ENCODE measurements around the gene TLNRD1.
A peak's percentile ranks its signal among the peaks of the same experiment; 100 is the strongest.

The TLNRD1 gene

GRCh38 chr15:81001152-81002008, 657 bp downstream of the TLNRD1 start:
- H2BK15ac ChIP-seq (ENCODE audit: low read depth, poor library complexity, severe bottlenecking), result peak overlapping the region; percentile 90
- peak; percentile 73 for DNase-seq
- peak overlapping the region; percentile 72 for H2AFZ ChIP-seq (ENCODE audit: low read depth, low read length)
- H3K27ac ChIP-seq (ENCODE audit: low read length, poor library complexity, severe bottlenecking), result peak overlapping the region; percentile 52
- H2BK5ac ChIP-seq (ENCODE audit: low read depth, low read length, poor library complexity, severe bottlenecking), result peak overlapping the region; percentile 74
- under 1% methylated on average over 57 of the region's 110 CpGs for WGBS
- H3K4me3 ChIP-seq (ENCODE audit: insufficient read depth in 1 of 2, low read depth in 1 of 2, low read length in 2 of 2), result peak overlapping the region; percentile 81 to 83
- peak overlapping the region; percentile 23 to 47 for H2BK12ac ChIP-seq (ENCODE audit: low read length in 2 of 2)
- H3K79me1 ChIP-seq (replicated peaks; ENCODE audit: low read length, poor library complexity, severe bottlenecking), result peaks cover 14% of the 10 kb centered on the region
- H3K4me1 ChIP-seq (ENCODE audit: control insufficient read depth, insufficient read depth, low read depth, low read length), result peaks cover 18% of the 10 kb centered on the region
- H3K4me2 ChIP-seq (ENCODE audit: low read length, poor library complexity, severe bottlenecking), result peak overlapping the region; percentile 93
- peak overlapping the region; percentile 68 for H4K91ac ChIP-seq (ENCODE audit: low read length)
- peaks cover 9 to 23% of the 10 kb centered on the region in 2 experiments for H3K36me3 ChIP-seq (ENCODE audit: control insufficient read depth in 1 of 2, insufficient read depth in 2 of 2, low read depth in 1 of 2, low read length in 2 of 2)
- H3K4ac ChIP-seq (ENCODE audit: low read depth in 1 of 2, low read length in 2 of 2), result peak overlapping the region; percentile 84 to 91
- peak overlapping the region; percentile 98 for H3K9ac ChIP-seq (ENCODE audit: low read length)
- peak overlapping the region; percentile 94 for H3K18ac ChIP-seq (ENCODE audit: low read depth in 1 of 2, low read length in 2 of 2)
- H3K27me3 ChIP-seq (ENCODE audit: control insufficient read depth in 1 of 2, insufficient read depth in 1 of 2, low read length in 2 of 2), result no peaks in the 10 kb centered on the region
- peak overlapping the region; percentile 96 for H4K8ac ChIP-seq (ENCODE audit: low read length)
- H3K23ac ChIP-seq (ENCODE audit: low read length in 2 of 2), result peak overlapping the region; percentile 79
- peak overlapping the region in 1 of 2 experiments; percentile 42 for H3K14ac ChIP-seq (ENCODE audit: low read length in 2 of 2)
- peak overlapping the region; percentile 98 for H2BK120ac ChIP-seq (ENCODE audit: low read depth, low read length)
- no peak overlapping the region for H2AK5ac ChIP-seq (ENCODE audit: low read length, severe bottlenecking)
- H3K9me3 ChIP-seq (ENCODE audit: control insufficient read depth, low read length), result peaks cover 2% of the 10 kb centered on the region

- Histone ChIP-seq H3K36me3 (ENCODE audit: control insufficient read depth in 1 of 2, insufficient read depth in 2 of 2, low read depth in 1 of 2, low read length in 2 of 2) (peaks cover 9 to 23% of the 10 kb centered on the region in 2 experiments), H3K18ac (ENCODE audit: low read depth in 1 of 2, low read length in 2 of 2) (peak overlapping the region; percentile 81 to 94), H3K4me2 (ENCODE audit: low read length, poor library complexity, severe bottlenecking) (peak overlapping the region; percentile 93), H2AFZ (ENCODE audit: low read depth, low read length) (peak overlapping the region; percentile 72), H2BK15ac (ENCODE audit: low read depth, poor library complexity, severe bottlenecking) (no peak overlapping the region), H2BK5ac (ENCODE audit: low read depth, low read length, poor library complexity, severe bottlenecking) (no peak overlapping the region), H2BK12ac (ENCODE audit: low read length in 2 of 2) (no peak overlapping the region), H3K14ac (ENCODE audit: low read length in 2 of 2) (peak overlapping the region in 1 of 2 experiments; percentile 94), H3K27ac (ENCODE audit: low read length, poor library complexity, severe bottlenecking) (no peak overlapping the region), H3K9ac (ENCODE audit: low read length) (peak overlapping the region; percentile 98), H3K27me3 (ENCODE audit: control insufficient read depth in 1 of 2, insufficient read depth in 1 of 2, low read length in 2 of 2) (no peaks in the 10 kb centered on the region), H3K4ac (ENCODE audit: low read depth in 1 of 2, low read length in 2 of 2) (peak overlapping the region; percentile 40 to 90), H2BK120ac (ENCODE audit: low read depth, low read length) (peak overlapping the region; percentile 34), H2AK5ac (ENCODE audit: low read length, severe bottlenecking) (no peak overlapping the region), H4K91ac (ENCODE audit: low read length) (peak overlapping the region; percentile 61), H3K79me1 (replicated peaks; ENCODE audit: low read length, poor library complexity, severe bottlenecking) (peaks cover 18% of the 10 kb centered on the region), H3K23ac (ENCODE audit: low read length in 2 of 2) (peak overlapping the region in 1 of 2 experiments; percentile 99), H4K8ac (ENCODE audit: low read length) (peak overlapping the region; percentile 28), H3K4me1 (ENCODE audit: control insufficient read depth, insufficient read depth, low read depth, low read length) (peaks cover 18% of the 10 kb centered on the region), H3K9me3 (ENCODE audit: control insufficient read depth, low read length) (peaks cover 1% of the 10 kb centered on the region), H3K4me3 (ENCODE audit: insufficient read depth in 1 of 2, low read depth in 1 of 2, low read length in 2 of 2) (peak overlapping the region; percentile 81 to 83)
- WGBS, result 1% methylated on average over 42 of the region's 42 CpGs
- DNase-seq, result no peak
These were observed 1.2 kb downstream of the TLNRD1 start for GRCh38 chr15:81002009-81002330.

- Histone ChIP-seq H3K18ac (ENCODE audit: low read depth in 1 of 2, low read length in 2 of 2) (peak overlapping the region; percentile 81 to 94), H3K9ac (ENCODE audit: low read length) (peak overlapping the region; percentile 98), H2BK15ac (ENCODE audit: low read depth, poor library complexity, severe bottlenecking) (no peak overlapping the region), H3K14ac (ENCODE audit: low read length in 2 of 2) (peak overlapping the region in 1 of 2 experiments; percentile 94), H2BK12ac (ENCODE audit: low read length in 2 of 2) (peak overlapping the region in 1 of 2 experiments; percentile 7), H3K27ac (ENCODE audit: low read length, poor library complexity, severe bottlenecking) (no peak overlapping the region), H3K4me2 (ENCODE audit: low read length, poor library complexity, severe bottlenecking) (peak overlapping the region; percentile 93), H2BK120ac (ENCODE audit: low read depth, low read length) (peak overlapping the region; percentile 34), H2AFZ (ENCODE audit: low read depth, low read length) (peak overlapping the region; percentile 72), H3K79me1 (replicated peaks; ENCODE audit: low read length, poor library complexity, severe bottlenecking) (peaks cover 20% of the 10 kb centered on the region), H3K4ac (ENCODE audit: low read depth in 1 of 2, low read length in 2 of 2) (peak overlapping the region; percentile 40 to 90), H3K36me3 (ENCODE audit: control insufficient read depth in 1 of 2, insufficient read depth in 2 of 2, low read depth in 1 of 2, low read length in 2 of 2) (peaks cover 9 to 23% of the 10 kb centered on the region in 2 experiments), H3K4me3 (ENCODE audit: insufficient read depth in 1 of 2, low read depth in 1 of 2, low read length in 2 of 2) (peak overlapping the region; percentile 81 to 83), H3K23ac (ENCODE audit: low read length in 2 of 2) (peak overlapping the region in 1 of 2 experiments; percentile 99), H2AK5ac (ENCODE audit: low read length, severe bottlenecking) (no peak overlapping the region), H3K4me1 (ENCODE audit: control insufficient read depth, insufficient read depth, low read depth, low read length) (peaks cover 18% of the 10 kb centered on the region), H4K91ac (ENCODE audit: low read length) (peak overlapping the region; percentile 52), H2BK5ac (ENCODE audit: low read depth, low read length, poor library complexity, severe bottlenecking) (peak overlapping the region; percentile 46), H3K27me3 (ENCODE audit: control insufficient read depth in 1 of 2, insufficient read depth in 1 of 2, low read length in 2 of 2) (no peaks in the 10 kb centered on the region), H4K8ac (ENCODE audit: low read length) (peak overlapping the region; percentile 70), H3K9me3 (ENCODE audit: control insufficient read depth, low read length) (no peaks in the 10 kb centered on the region)
- DNase-seq, result peak; percentile 43
- 59% methylated on average over 89 of the region's 89 CpGs for WGBS
These were observed 1.8 kb downstream of the TLNRD1 start for GRCh38 chr15:81002331-81003096.

- Histone ChIP-seq H3K4ac (ENCODE audit: low read depth in 1 of 2, low read length in 2 of 2) (peak overlapping the region in 1 of 2 experiments; percentile 31), H3K14ac (ENCODE audit: low read length in 2 of 2) (peak overlapping the region in 1 of 2 experiments; percentile 36), H3K9ac (ENCODE audit: low read length) (peak overlapping the region; percentile 98), H4K8ac (ENCODE audit: low read length) (peak overlapping the region; percentile 70), H3K79me1 (replicated peaks; ENCODE audit: low read length, poor library complexity, severe bottlenecking) (peaks cover 22% of the 10 kb centered on the region), H2AK5ac (ENCODE audit: low read length, severe bottlenecking) (no peak overlapping the region), H3K4me3 (ENCODE audit: insufficient read depth in 1 of 2, low read depth in 1 of 2, low read length in 2 of 2) (peak overlapping the region; percentile 30 to 83), H3K9me3 (ENCODE audit: control insufficient read depth, low read length) (no peaks in the 10 kb centered on the region), H2BK5ac (ENCODE audit: low read depth, low read length, poor library complexity, severe bottlenecking) (no peak overlapping the region), H2BK120ac (ENCODE audit: low read depth, low read length) (no peak overlapping the region), H3K27me3 (ENCODE audit: control insufficient read depth in 1 of 2, insufficient read depth in 1 of 2, low read length in 2 of 2) (no peaks in the 10 kb centered on the region), H3K23ac (ENCODE audit: low read length in 2 of 2) (peak overlapping the region in 1 of 2 experiments; percentile 99), H3K18ac (ENCODE audit: low read depth in 1 of 2, low read length in 2 of 2) (no peak overlapping the region), H3K27ac (ENCODE audit: low read length, poor library complexity, severe bottlenecking) (no peak overlapping the region), H2BK15ac (ENCODE audit: low read depth, poor library complexity, severe bottlenecking) (no peak overlapping the region), H2AFZ (ENCODE audit: low read depth, low read length) (no peak overlapping the region), H2BK12ac (ENCODE audit: low read length in 2 of 2) (no peak overlapping the region), H4K91ac (ENCODE audit: low read length) (no peak overlapping the region), H3K4me2 (ENCODE audit: low read length, poor library complexity, severe bottlenecking) (peak overlapping the region; percentile 11), H3K36me3 (ENCODE audit: control insufficient read depth in 1 of 2, insufficient read depth in 2 of 2, low read depth in 1 of 2, low read length in 2 of 2) (peaks cover 9 to 23% of the 10 kb centered on the region in 2 experiments), H3K4me1 (ENCODE audit: control insufficient read depth, insufficient read depth, low read depth, low read length) (peaks cover 18% of the 10 kb centered on the region)
- DNase-seq, result no peak
- WGBS, result 96% methylated on average over 19 of the region's 19 CpGs
These were observed 2.3 kb downstream of the TLNRD1 start for GRCh38 chr15:81003097-81003350.

Measured in mesenchymal stem cell (in vitro differentiated cells and primary cell).